Adrenal gland (tissue), 12 donors: ENCODE measurements around the gene GNPTG. TPM values are rescaled to one million over a fixed set of nuclear protein-coding genes. Genes with fewer than 3 reads are reported as not detected.

Experiments used
- DNase-seq, 7 donors: peaks; one replicate each; pipeline ENCODE4 v3.0.0-alpha.2; 2019 to 2020
- H3K27ac ChIP-seq, 5 donors: fragments of 200-600 bp; sonication (generic) in 4 of 5; 1 replicate in 3 of 5; 2 replicates in 2 of 5; pipeline versions ENCODE4 v1.5.1 to v1.8.0; 2016 to 2020; ENCODE audit warnings: mild to moderate bottlenecking in 1 of 5
- H3K27me3 ChIP-seq: fragments of 200-600 bp; 2 replicates; pipeline ENCODE4 v1.8.0; 2021
- H3K36me3 ChIP-seq, 2 donors: fragments of 200-600 bp; replicated peaks in 1 of 2; 1 replicate in 1 of 2; 2 replicates in 1 of 2; pipeline versions ENCODE4 v1.5.1 to v1.8.0; 2018 to 2022
- H3K4me1 ChIP-seq, 2 donors: fragments of 200-600 bp; replicated peaks in 1 of 2; 1 replicate in 1 of 2; 2 replicates in 1 of 2; pipeline versions ENCODE4 v1.5.1 to v1.8.0; 2018 to 2021
- H3K4me3 ChIP-seq, 4 donors: fragments of 200-600 bp; sonication (generic) in 3 of 4; one replicate each; pipeline ENCODE4 v1.5.1; 2016 to 2018
- H3K9me3 ChIP-seq, 3 donors: fragments of 200-600 bp; sonication (generic) in 1 of 3; replicated peaks in 1 of 3; 1 replicate in 2 of 3; 2 replicates in 1 of 3; pipeline versions ENCODE4 v1.5.1 to v1.8.0; 2016 to 2021
- CTCF ChIP-seq, 6 experiments: fragments of 450-650 bp in 4 of 6; fragments of 200-600 bp in 2 of 6; sonication (generic) in 1 of 6; IDR thresholded peaks; 1 replicate in 5 of 6; 2 replicates in 1 of 6; pipeline versions ENCODE4 v1.5.1 to v1.8.0; 2016 to 2021; ENCODE audit warnings: antibody characterized with exemption in 6 of 6, mild to moderate bottlenecking in 2 of 6, moderate library complexity in 1 of 6
- POLR2A ChIP-seq, 2 donors: fragments of 450-650 bp; IDR thresholded peaks; one replicate each; pipeline ENCODE4 v1.6.1; 2017; ENCODE audit warnings: antibody characterized with exemption in 2 of 2, mild to moderate bottlenecking in 2 of 2, moderate library complexity in 1 of 2
- WGBS, 4 donors: extraction: QIAGEN DNeasy Blood & Tissue Kit in 2 of 4; methylation state at CpG; one replicate each; pipeline versions ENCODE4 v1.1.5 to v1.1.7; 2013 to 2017; 5-methylcytosine and 5-hydroxymethylcytosine counted together
- intact Hi-C, 2 donors: fragments of 100-400 bp; cut with DNase I; formaldehyde crosslinking; loops; one replicate each; pipeline versions ENCODE4 v1.14.1 to v1.15.0; 2022 to 2023
- polyA plus RNA-seq, 3 donors: library from polyadenylated mRNA; stranded (reverse); fragments of 200-250 nt in 2 of 3; fragments of 350-450 nt in 1 of 3; fragmentation: Illumina TruSeq in 1 of 3; extraction: RNeasy Lipid Tissue Mini Kit (QIAGEN cat#74804) in 1 of 3; gene quantifications; one replicate each; pipeline ENCODE4 v1.2.3, GENCODE V29; 2013 to 2014
- total RNA-seq, 9 donors: library from RNA; depleted of rRNA in 4 of 9; stranded (reverse); fragments of >200 nt in 4 of 9; fragments of 120-200 nt in 1 of 9; fragmentation: NEBNext Ultra II Directional in 1 of 9; extraction: Animal tissue kit (Norgen Biotek cat#: 25700) in 1 of 9; gene quantifications; one replicate each; pipeline versions ENCODE4 v1.1.0 to v1.2.4, GENCODE V29; 2013 to 2023
- donor health status: healthy with polysubstance abuse.
- donor health status: Bipolar disorder and iron deficiency.
- donor health status: DM: yes; HTN: yes; CAD: no.
- donor health status: DM: no; HTN: no; CAD: no.
- donor health status: DM: no; HTN: no; CAD: no.
- donor health status: DM: yes; HTN: yes; CAD: no.

GNPTG gene
- total and polyA plus RNA-seq, 12 donors, result 95.9 to 659 (median 284) TPM

DNA sequence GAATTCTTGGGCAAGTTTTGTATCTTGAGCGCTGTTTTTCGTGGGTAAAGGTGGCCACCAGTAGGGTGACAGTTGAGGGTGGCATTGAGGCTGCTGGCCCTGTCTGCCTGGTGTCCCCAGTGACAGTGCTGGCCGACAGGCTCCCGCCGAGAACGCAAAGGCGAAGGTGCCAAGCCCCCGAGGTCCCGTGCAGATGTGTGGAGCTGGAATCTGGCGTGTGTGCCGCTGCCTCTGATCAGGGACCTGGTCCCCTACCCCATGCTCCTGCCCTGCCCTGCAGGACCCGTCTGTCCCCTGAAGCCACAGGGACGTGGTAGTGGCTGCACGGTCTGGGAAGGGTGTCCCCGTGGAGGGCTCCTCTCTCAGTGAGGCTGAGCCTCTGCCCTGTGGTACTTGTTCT is 38.8 kb upstream of the GNPTG start:
- no peak for DNase-seq
- H3K27me3 ChIP-seq, result no peaks in the 10 kb centered on the region
- no peak for TF ChIP-seq CTCF (IDR thresholded peaks at IDR 0.05)
- TF ChIP-seq POLR2A (IDR thresholded peaks at IDR 0.05), result no peak
- 77 to 93% (median 85%) methylated on average over 7 to 15 of the region's 15 CpGs for WGBS, 4 donors
- intact Hi-C loops, result loop anchor here (5.0 to 10.0 kb wide), 3 partner anchors 39 to 102 kb away; partner anchors contain the start of genes GNPTG (in 1 of the 2), TSR3 (in 1 of the 2) and UNKL (in 1 of the 2)
- no peak overlapping the region for H3K4me3 ChIP-seq
- H3K36me3 ChIP-seq, result peaks cover 0 to 50% of the 10 kb centered on the region in 2 donors
- H3K27ac ChIP-seq, result peak overlapping the region in 3 of 5 donors; percentile 93 to 100 (median 99)
- peaks cover 28 to 32% of the 10 kb centered on the region in 2 donors for H3K4me1 ChIP-seq
- H3K9me3 ChIP-seq, result no peaks in the 10 kb centered on the region

GRCh38 chr16:1313721-1314369 is 37.9 kb upstream of the GNPTG start:
- no peak for TF ChIP-seq CTCF (IDR thresholded peaks at IDR 0.05)
- TF ChIP-seq POLR2A (IDR thresholded peaks at IDR 0.05), result no peak
- WGBS, 4 donors, result 85 to 91% (median 88%) methylated on average over 18 to 38 of the region's 38 CpGs
- no peaks in the 10 kb centered on the region for H3K27me3 ChIP-seq
- no peaks in the 10 kb centered on the region for H3K9me3 ChIP-seq
- no peak overlapping the region for H3K27ac ChIP-seq
- peaks cover 28 to 32% of the 10 kb centered on the region in 2 donors for H3K4me1 ChIP-seq
- no peak overlapping the region for H3K4me3 ChIP-seq
- DNase-seq, result no peak
- intact Hi-C loops, result loop anchor here (5.0 to 10.0 kb wide), 3 partner anchors 38 to 101 kb away; partner anchors contain the start of genes GNPTG (in 1 of the 2), TSR3 (in 1 of the 2) and UNKL (in 1 of the 2)
- peaks cover 0 to 60% of the 10 kb centered on the region in 2 donors for H3K36me3 ChIP-seq

DNA sequence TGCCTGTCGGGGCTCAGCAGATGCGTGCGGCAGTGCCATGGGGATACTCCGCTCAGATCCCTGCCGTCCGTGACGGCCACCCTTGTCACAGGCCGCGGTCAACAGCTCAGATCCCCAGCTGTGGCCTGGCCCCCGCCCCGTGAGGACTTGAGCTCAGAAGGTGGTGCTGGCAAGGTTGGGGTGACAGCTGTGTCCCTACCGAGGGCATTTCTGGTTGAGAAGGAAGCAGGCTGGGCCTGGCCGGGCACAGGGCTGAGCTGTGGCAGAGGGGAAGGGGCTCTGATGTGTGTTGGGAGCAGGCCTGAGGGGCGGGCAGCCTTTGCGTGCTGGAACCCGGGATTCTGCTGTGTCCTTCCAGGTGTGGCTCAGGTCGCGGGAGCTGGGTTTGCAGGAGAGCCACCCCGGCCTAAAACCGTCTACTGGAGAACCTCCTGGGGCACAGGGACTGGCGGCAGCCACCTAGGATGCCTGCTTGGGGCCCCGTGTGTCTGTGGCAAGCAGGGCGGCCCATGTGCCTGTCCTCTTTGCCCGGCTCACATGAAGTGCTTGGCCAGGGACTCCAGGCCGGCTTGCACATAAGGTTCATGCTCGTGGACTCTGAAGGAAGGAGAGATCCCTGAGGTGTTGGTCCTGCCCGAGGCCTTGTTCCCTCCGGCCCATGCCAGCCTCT is 37.2 kb upstream of the GNPTG start:
- Histone ChIP-seq H3K9me3 (no peaks in the 10 kb centered on the region), H3K36me3 (peaks cover 0 to 67% of the 10 kb centered on the region in 2 donors), H3K4me1 (peaks cover 28 to 32% of the 10 kb centered on the region in 2 donors), H3K27ac (no peak overlapping the region), H3K27me3 (no peaks in the 10 kb centered on the region), H3K4me3 (no peak overlapping the region)
- TF ChIP-seq POLR2A (IDR thresholded peaks at IDR 0.05) (no peak), CTCF (IDR thresholded peaks at IDR 0.05) (no peak)
- intact Hi-C loops, result loop anchor here (5.0 to 10.0 kb wide), 3 partner anchors 38 to 100 kb away; partner anchors contain the start of genes GNPTG (in 1 of the 2), TSR3 (in 1 of the 2) and UNKL (in 1 of the 2)
- DNase-seq, result no peak
- 85 to 90% (median 86%) methylated on average over 15 to 28 of the region's 28 CpGs for WGBS, 4 donors
